ENCODE measurements around the gene AGMAT. TPM values are rescaled to one million over a fixed set of nuclear protein-coding genes. Genes with fewer than 3 reads are reported as not detected.

Gene AGMAT
- total RNA-seq, 2 experiments from 2014 or later = 18.1 to 24.0 TPM

DNA sequence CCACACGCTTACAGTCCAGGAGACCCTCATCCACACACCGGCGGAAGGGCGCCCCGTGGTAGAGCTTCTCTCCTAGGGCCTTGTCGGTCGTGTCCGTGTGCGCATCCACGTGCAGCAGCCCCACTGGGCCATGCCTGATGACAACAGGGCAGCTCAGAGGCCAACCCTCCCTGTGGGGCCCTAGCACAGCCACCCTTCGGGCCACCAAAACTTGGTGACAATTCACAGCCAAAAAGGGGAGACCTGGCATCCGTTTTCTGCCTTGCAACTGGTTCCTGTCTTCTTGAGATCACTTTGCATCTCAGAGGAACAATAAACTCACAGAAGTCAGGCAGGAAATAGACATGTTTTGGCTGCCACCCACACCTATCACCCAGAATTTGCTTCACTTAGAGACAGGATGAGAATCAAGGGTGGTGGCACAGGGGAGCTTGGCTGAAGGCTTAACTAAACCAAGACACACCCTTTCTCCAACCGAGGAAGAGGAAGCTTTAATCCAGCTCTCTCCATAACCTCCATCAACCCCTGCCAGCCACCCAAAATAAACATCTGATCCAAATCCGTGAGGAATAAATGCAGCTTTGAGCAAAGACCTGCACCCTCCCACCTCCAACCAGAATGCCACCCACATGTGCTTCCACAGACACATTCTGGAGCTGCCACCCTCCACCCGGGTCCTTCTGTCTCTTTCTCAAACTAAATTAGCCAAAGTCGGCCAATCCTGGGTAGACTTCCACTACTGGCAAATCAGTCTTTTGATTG, 5.7 kb downstream of the AGMAT start:
- Mint-ChIP-seq H3K27me3 (no peaks in the 10 kb centered on the region), H3K36me3 (ENCODE audit: low read depth) (peaks cover 29% of the 10 kb centered on the region), H3K4me1 (peaks cover 45% of the 10 kb centered on the region), H3K4me3 (peak overlapping the region; percentile 32), H3K27ac (peak overlapping the region; percentile 90), H3K9me3 (ENCODE audit: low read depth) (no peaks in the 10 kb centered on the region)
- POLR2A ChIA-PET = interaction anchor here (0.5 to 1.1 kb wide), 2 partner anchors 39 to 101 kb away, joined by 3 to 4 read pairs; no protein-coding TSS in a partner anchor
- peak; percentile 55 for DNase-seq
- CTCF ChIA-PET = interaction anchor here (0.6 to 1.1 kb wide), 6 partner anchors 25 to 372 kb away, joined by 3 to 6 read pairs (median 3); partner anchors contain the start of gene DDI2
- intact Hi-C loops (cut with DNase I, micrococcal nuclease) = loop anchor here (1.0 to 5.0 kb wide), 2 partner anchors 38 to 52 kb away; partner anchors contain the start of genes DDI2 (in 1 of the 2) and DNAJC16 (in 1 of the 2)
- peak; percentile 77 for ATAC-seq

DNA sequence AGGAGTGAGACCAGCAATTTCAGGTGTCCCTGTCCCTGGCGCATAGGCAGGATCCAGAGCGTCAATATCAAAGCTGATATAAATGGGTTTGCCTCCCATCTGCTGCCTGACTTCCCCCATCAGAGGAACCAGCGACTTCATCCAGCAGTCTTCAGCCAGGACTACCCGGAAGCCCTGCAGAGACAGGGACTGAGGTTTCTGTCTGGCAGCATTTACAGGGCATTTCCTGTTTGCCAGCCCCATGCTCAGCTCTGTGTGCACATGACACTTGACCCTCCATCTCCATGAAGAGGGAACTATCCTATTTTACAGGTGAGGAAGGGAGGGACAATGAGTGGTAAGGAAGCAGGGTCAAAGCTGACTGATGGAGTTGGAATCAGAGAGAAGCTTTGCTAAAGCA, 7.2 kb downstream of the AGMAT start:
- Mint-ChIP-seq H3K9me3 (ENCODE audit: low read depth) (no peaks in the 10 kb centered on the region), H3K27ac (peak overlapping the region; percentile 44), H3K4me1 (peaks cover 32% of the 10 kb centered on the region), H3K36me3 (ENCODE audit: low read depth) (peaks cover 33% of the 10 kb centered on the region), H3K4me3 (no peak overlapping the region), H3K27me3 (no peaks in the 10 kb centered on the region)
- ATAC-seq = no peak
- POLR2A ChIA-PET = interaction anchor here (0.5 kb wide), 1 partner anchor 37 kb away, joined by 3 read pairs; no protein-coding TSS in a partner anchor
- DNase-seq = no peak
- CTCF ChIA-PET = interaction anchor here (0.8 to 1.1 kb wide), 3 partner anchors 39 to 163 kb away, joined by 3 to 5 read pairs (median 4); no protein-coding TSS in a partner anchor
- intact Hi-C loops (cut with DNase I, micrococcal nuclease) = loop anchor here in 1 of 2 experiments (5.0 kb wide), 1 partner anchor 50 kb away; the partner anchor contains the start of gene DNAJC16

- H3K4me3 Mint-ChIP-seq = no peak overlapping the region
- H3K9me3 Mint-ChIP-seq (ENCODE audit: low read depth) = no peaks in the 10 kb centered on the region
- POLR2A ChIA-PET = no interaction called here
- H3K4me1 Mint-ChIP-seq = peaks cover 30% of the 10 kb centered on the region
- ATAC-seq = no peak
- no peak overlapping the region for H3K27ac Mint-ChIP-seq
- no peaks in the 10 kb centered on the region for H3K27me3 Mint-ChIP-seq
- H3K36me3 Mint-ChIP-seq (ENCODE audit: low read depth) = peaks cover 45% of the 10 kb centered on the region
- CTCF ChIA-PET = interaction anchor here (0.8 kb wide), 1 partner anchor 51 kb away, joined by 3 read pairs; no protein-coding TSS in a partner anchor
- intact Hi-C loops (cut with DNase I, micrococcal nuclease) = loop anchor here in 1 of 2 experiments (5.0 kb wide), 1 partner anchor 48 kb away; the partner anchor contains the start of gene DNAJC16
- DNase-seq = no peak
Observed at GRCh38 chr1:15575549-15576150, 9.2 kb downstream of the AGMAT start.

DNA sequence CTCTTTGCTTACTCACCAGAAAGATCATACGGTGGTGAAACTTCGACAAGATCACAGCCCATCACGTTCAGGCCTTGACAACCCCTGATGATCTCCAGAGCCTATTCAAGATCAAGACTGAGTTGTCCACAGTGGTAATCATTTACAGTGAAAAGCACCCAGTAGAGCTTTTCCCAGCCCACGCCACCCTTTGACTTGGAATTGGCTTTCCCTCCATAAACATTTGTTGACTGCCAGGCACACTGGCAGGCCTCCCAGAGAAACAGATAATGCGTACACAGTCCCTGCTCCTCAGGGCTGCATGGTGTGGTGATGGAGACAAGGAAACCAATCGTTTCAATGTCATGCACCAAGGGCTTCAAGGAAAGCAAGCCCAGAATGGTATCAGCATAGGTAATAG, 10.1 kb downstream of the AGMAT start:
- DNase-seq = no peak
- Mint-ChIP-seq H3K4me1 (peaks cover 28% of the 10 kb centered on the region), H3K36me3 (ENCODE audit: low read depth) (peaks cover 46% of the 10 kb centered on the region), H3K27ac (no peak overlapping the region), H3K9me3 (ENCODE audit: low read depth) (no peaks in the 10 kb centered on the region), H3K4me3 (no peak overlapping the region), H3K27me3 (no peaks in the 10 kb centered on the region)
- ChIA-PET POLR2A (no interaction called here), CTCF (no interaction called here)
- ATAC-seq = no peak
- intact Hi-C loops (cut with DNase I, micrococcal nuclease) = loop anchor here in 1 of 2 experiments (5.0 kb wide), 1 partner anchor 47 kb away; the partner anchor contains the start of gene DNAJC16

DNA sequence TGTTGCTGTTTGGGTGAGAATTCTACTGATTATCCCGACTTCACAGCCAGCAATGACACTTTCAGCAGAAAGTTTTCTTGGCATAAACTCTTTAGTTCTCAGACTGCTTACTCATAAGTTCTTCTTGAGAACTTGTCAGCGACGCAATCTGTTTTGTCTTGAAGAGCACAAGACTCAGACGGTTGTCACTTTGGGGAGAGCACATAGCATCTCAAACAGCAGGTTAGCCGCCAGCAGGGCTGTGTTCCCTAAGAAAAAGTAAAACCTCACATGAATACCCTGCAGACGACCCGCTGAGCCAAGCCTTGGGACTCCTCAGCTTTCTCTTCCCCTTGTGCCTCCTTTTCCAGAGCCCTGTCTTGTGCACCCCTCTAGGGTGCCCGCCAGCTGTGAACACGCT, 11.4 kb downstream of the AGMAT start:
- Mint-ChIP-seq H3K4me1 (peaks cover 15% of the 10 kb centered on the region), H3K4me3 (no peak overlapping the region), H3K27me3 (no peaks in the 10 kb centered on the region), H3K36me3 (ENCODE audit: low read depth) (peaks cover 39% of the 10 kb centered on the region), H3K27ac (no peak overlapping the region), H3K9me3 (ENCODE audit: low read depth) (no peaks in the 10 kb centered on the region)
- intact Hi-C loops (cut with DNase I, micrococcal nuclease) = no loop called here
- DNase-seq = no peak
- POLR2A ChIA-PET = interaction anchor here (0.6 kb wide), 1 partner anchor 295 kb away, joined by 3 read pairs; no protein-coding TSS in a partner anchor
- no peak for ATAC-seq
- CTCF ChIA-PET = no interaction called here

- DNase-seq (no peak), ATAC-seq (no peak)
- H3K9me3 Mint-ChIP-seq (ENCODE audit: low read depth) = no peaks in the 10 kb centered on the region
- POLR2A ChIA-PET = no interaction called here
- peak overlapping the region; percentile 3 for H3K27ac Mint-ChIP-seq
- no peaks in the 10 kb centered on the region for H3K4me1 Mint-ChIP-seq
- peaks cover 46% of the 10 kb centered on the region for H3K36me3 Mint-ChIP-seq (ENCODE audit: low read depth)
- intact Hi-C loops (cut with DNase I, micrococcal nuclease) = no loop called here
- H3K27me3 Mint-ChIP-seq = no peaks in the 10 kb centered on the region
- CTCF ChIA-PET = interaction anchor here (0.9 to 1.5 kb wide), 4 partner anchors 9 to 484 kb away, joined by 3 to 6 read pairs (median 5); no protein-coding TSS in a partner anchor
- H3K4me3 Mint-ChIP-seq = no peak overlapping the region
Observed at GRCh38 chr1:15571266-15571665, 13.6 kb downstream of the AGMAT start.

DNA sequence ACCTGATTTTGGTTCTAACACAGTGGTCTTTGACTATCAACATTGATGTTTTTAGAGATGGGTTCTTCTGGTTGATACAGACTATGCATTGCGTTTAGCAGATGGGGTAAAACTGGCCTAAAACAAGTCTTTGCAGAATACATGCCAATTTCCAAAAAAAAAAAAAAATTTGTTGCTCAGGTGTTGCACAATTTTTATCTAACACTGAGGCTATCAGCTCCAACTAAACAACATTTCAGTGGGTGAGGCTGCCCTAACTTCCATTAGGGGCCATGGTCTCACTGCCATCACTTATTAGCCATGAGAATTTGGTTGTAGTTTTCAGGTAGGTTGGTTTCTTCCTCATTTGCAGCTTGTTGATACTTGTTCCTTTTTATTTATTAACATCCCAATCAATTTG, 14.0 kb downstream of the AGMAT start:
- Mint-ChIP-seq H3K27ac (no peak overlapping the region), H3K9me3 (ENCODE audit: low read depth) (no peaks in the 10 kb centered on the region), H3K4me1 (no peaks in the 10 kb centered on the region), H3K4me3 (no peak overlapping the region), H3K36me3 (ENCODE audit: low read depth) (peaks cover 50% of the 10 kb centered on the region), H3K27me3 (no peaks in the 10 kb centered on the region)
- no peak for DNase-seq
- intact Hi-C loops (cut with DNase I, micrococcal nuclease) = no loop called here
- no peak for ATAC-seq
- ChIA-PET POLR2A (no interaction called here), CTCF (interaction anchor here (0.9 to 1.5 kb wide), 4 partner anchors 10 to 484 kb away, joined by 3 to 6 read pairs (median 5); no protein-coding TSS in a partner anchor)

DNA sequence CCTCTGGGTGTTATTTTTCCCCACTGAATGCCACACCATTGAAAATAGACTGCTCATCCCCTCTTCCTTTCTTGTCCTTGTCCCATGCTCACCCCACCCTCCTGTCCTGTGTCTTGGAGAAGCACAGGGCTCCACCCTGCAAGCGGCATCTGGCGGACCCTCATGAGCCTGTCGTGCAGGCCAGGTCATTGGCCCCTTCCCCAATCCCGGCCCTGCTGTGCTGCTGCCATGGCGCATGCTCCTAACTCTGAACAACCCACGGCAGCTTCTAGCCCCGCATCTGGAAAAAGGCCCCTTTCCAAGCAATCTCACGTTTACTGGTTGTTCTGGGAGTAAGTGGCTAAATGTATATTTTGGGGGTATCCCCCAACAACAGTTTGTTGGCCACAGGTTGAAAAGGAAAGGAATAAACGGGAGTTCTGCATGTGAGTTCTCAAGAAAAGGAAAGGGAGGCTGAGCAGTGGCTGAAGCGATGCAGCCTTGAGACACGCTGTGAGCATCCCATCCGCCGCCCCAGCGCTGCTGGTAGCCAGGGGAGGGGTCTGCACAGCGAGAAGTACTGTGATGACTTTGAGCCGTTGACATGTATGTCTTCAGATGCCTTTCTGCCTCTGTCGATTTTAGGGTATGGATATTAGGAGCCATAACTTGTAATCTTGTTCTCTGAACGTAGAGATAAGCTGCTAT, 16.3 kb downstream of the AGMAT start:
- POLR2A ChIA-PET = no interaction called here
- intact Hi-C loops (cut with DNase I, micrococcal nuclease) = no loop called here
- H3K27ac Mint-ChIP-seq = no peak overlapping the region
- ATAC-seq (no peak), DNase-seq (no peak)
- no peaks in the 10 kb centered on the region for H3K27me3 Mint-ChIP-seq
- H3K4me1 Mint-ChIP-seq = no peaks in the 10 kb centered on the region
- H3K36me3 Mint-ChIP-seq (ENCODE audit: low read depth) = peaks cover 53% of the 10 kb centered on the region
- no peak overlapping the region for H3K4me3 Mint-ChIP-seq
- CTCF ChIA-PET = no interaction called here
- H3K9me3 Mint-ChIP-seq (ENCODE audit: low read depth) = no peaks in the 10 kb centered on the region

- no peak for DNase-seq
- Mint-ChIP-seq H3K36me3 (ENCODE audit: low read depth) (peaks cover 22% of the 10 kb centered on the region), H3K4me3 (no peak overlapping the region), H3K9me3 (ENCODE audit: low read depth) (no peaks in the 10 kb centered on the region), H3K4me1 (no peaks in the 10 kb centered on the region), H3K27ac (no peak overlapping the region), H3K27me3 (no peaks in the 10 kb centered on the region)
- ChIA-PET CTCF (no interaction called here), POLR2A (interaction anchor here (0.5 kb wide), 1 partner anchor 85 kb away, joined by 4 read pairs; no protein-coding TSS in a partner anchor)
- intact Hi-C loops (cut with DNase I, micrococcal nuclease) = no loop called here
- no peak for ATAC-seq
Observed at GRCh38 chr1:15559189-15559810, 25.6 kb downstream of the AGMAT start.

DNA sequence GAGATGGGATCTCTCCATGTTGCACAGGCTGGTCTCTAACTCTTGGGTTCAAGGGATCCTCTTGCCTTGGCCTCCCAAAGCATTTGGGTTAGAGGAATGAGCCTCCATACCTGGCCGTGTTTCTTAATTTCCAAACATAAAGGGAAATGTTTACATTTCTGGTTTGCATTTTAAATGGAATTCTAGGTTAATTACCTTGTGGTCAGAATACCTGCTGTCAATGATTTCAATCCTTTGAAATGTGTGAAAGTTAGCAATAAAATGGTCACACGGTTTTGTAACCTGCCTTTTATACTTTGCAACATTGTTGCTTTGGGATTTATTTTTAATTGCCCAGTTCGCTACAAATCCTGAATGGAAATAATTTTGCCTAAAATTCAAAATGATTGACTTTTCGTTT, 26.3 kb downstream of the AGMAT start:
- H3K4me3 Mint-ChIP-seq = no peak overlapping the region
- CTCF ChIA-PET = no interaction called here
- H3K27me3 Mint-ChIP-seq = no peaks in the 10 kb centered on the region
- H3K4me1 Mint-ChIP-seq = no peaks in the 10 kb centered on the region
- POLR2A ChIA-PET = no interaction called here
- ATAC-seq (no peak), DNase-seq (no peak)
- H3K27ac Mint-ChIP-seq = no peak overlapping the region
- intact Hi-C loops (cut with DNase I, micrococcal nuclease) = no loop called here
- H3K36me3 Mint-ChIP-seq (ENCODE audit: low read depth) = peaks cover 17% of the 10 kb centered on the region
- no peaks in the 10 kb centered on the region for H3K9me3 Mint-ChIP-seq (ENCODE audit: low read depth)

GRCh38 chr1:15557594-15557993, 27.3 kb downstream of the AGMAT start:
- Mint-ChIP-seq H3K4me3 (no peak overlapping the region), H3K36me3 (ENCODE audit: low read depth) (peaks cover 12% of the 10 kb centered on the region), H3K27ac (no peak overlapping the region), H3K27me3 (no peaks in the 10 kb centered on the region), H3K4me1 (no peaks in the 10 kb centered on the region), H3K9me3 (ENCODE audit: low read depth) (no peaks in the 10 kb centered on the region)
- CTCF ChIA-PET = no interaction called here
- DNase-seq = no peak
- no peak for ATAC-seq
- POLR2A ChIA-PET = no interaction called here
- intact Hi-C loops (cut with DNase I, micrococcal nuclease) = no loop called here
